ENCODE measurements around the gene PLEKHM2.
A peak's percentile ranks its signal among the peaks of the same experiment; 100 is the strongest.

The PLEKHM2 gene

GRCh38 chr1:15744122-15744679, 60.1 kb downstream of the PLEKHM2 start:
- H3K4me3 ChIP-seq (replicated peaks in 1 of 2; ENCODE audit: low read depth in 2 of 2, low read length in 2 of 2) = no peak overlapping the region
- TF ChIP-seq CTCF (IDR thresholded peaks at IDR 0.05; ENCODE audit: low read depth, low read length) = no peak
- DNase-seq (ENCODE audit: low read depth in 2 of 2) = no peak

DNA sequence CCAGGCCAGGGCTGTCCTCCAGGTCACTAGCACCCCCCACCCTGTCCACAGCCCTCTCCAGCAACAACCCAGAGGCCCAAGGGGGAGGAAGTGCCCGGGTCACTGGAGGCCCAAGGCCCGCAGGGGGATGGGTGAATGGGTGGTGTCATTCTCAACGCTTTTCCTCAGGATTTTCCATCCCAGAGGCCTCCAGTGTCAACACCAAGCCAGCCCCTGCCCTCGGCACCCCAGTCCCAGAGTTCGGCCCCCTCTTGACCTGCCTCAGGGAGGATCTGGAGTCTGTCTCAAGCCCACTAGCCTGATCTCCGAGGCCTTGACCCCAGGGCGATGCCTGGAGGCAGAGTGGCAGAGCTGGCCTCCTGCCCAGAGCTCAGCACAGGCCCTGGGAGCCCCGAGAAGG, 63.3 kb downstream of the PLEKHM2 start:
- DNase-seq (ENCODE audit: low read depth in 2 of 2) = no peak
- TF ChIP-seq CTCF (IDR thresholded peaks at IDR 0.05; ENCODE audit: low read depth, low read length) = no peak
- H3K4me3 ChIP-seq (replicated peaks in 1 of 2; ENCODE audit: low read depth in 2 of 2, low read length in 2 of 2) = no peak overlapping the region

DNA sequence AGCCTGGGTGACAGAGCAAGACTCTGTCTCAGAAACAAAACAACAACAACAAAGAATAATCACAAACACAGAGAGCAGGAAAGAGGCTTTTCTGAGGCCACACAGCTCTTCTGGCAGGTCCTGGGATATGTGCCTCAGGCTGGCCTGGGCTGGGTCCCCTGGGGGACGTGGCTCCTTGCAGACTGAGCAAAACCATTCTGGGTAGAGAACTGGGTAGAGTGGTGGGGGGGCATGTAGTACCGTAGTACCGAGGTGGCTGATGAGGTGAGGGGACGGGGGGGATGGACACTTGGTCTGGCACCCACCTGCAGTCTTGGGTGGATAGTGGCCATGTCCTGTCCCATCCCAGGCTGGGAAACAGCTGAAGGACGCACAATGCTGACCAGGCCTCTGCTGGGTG, 64.1 kb downstream of the PLEKHM2 start:
- no peak for DNase-seq (ENCODE audit: low read depth in 2 of 2)
- no peak overlapping the region for H3K4me3 ChIP-seq (replicated peaks in 1 of 2; ENCODE audit: low read depth in 2 of 2, low read length in 2 of 2)
- no peak for TF ChIP-seq CTCF (IDR thresholded peaks at IDR 0.05; ENCODE audit: low read depth, low read length)

- no peak for DNase-seq (ENCODE audit: low read depth in 2 of 2)
- no peak overlapping the region for H3K4me3 ChIP-seq (replicated peaks in 1 of 2; ENCODE audit: low read depth in 2 of 2, low read length in 2 of 2)
- no peak for TF ChIP-seq CTCF (IDR thresholded peaks at IDR 0.05; ENCODE audit: low read depth, low read length)
These were observed 64.7 kb downstream of the PLEKHM2 start for GRCh38 chr1:15748690-15749398.

DNA sequence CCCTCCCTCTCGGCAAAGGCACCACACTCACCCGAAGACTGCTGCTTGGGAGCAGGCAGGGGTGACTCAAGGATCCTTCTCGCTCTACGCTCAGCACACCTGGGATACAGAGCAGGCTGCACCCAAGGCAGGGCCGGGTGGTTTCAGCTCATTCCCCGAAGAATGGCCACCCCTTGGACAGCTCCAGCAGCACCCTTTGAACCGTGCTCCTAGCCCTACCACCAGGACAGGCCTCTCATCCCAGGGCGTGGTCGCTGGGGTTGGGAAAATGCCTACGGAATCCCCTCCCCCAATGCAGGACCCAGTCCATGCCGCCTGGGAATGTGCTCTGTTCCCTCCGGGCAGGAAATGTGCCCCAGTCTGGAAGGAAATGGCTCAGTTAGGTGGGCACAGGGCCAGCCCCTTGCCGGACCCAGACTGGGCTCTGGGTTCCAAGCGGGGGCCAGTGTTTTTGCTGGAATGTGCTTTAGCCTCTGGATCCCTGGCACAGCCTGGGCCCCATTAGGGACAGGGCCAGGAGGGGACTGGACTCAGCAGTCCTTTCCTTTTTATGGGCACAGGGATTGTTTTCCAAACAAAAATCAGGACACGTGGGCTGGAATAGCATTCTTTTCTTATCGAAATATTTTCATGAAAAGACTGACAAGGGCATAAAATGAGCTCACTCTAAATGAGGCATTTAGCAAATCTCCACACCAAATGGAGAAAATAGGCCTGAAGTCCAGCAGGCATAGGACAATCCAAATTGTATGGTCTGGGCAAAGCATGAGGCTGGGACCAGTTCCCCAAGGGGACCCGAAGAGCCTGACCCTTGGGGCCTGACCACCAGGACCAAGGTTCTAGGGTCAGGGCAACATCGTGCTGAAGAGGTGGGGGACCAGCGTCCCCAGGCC, 65.5 kb downstream of the PLEKHM2 start:
- no peak for TF ChIP-seq CTCF (IDR thresholded peaks at IDR 0.05; ENCODE audit: low read depth, low read length)
- H3K4me3 ChIP-seq (replicated peaks in 1 of 2; ENCODE audit: low read depth in 2 of 2, low read length in 2 of 2) = no peak overlapping the region
- peak; percentile 32 to 77 for DNase-seq (ENCODE audit: low read depth in 2 of 2)

GRCh38 chr1:15750924-15751323, 66.8 kb downstream of the PLEKHM2 start:
- no peak overlapping the region for H3K4me3 ChIP-seq (replicated peaks in 1 of 2; ENCODE audit: low read depth in 2 of 2, low read length in 2 of 2)
- no peak for DNase-seq (ENCODE audit: low read depth in 2 of 2)
- TF ChIP-seq CTCF (IDR thresholded peaks at IDR 0.05; ENCODE audit: low read depth, low read length) = no peak
